ENCODE measurements around the gene CLCA2.

GRCh38 chr1:86450847-86451246 is 26.9 kb downstream of the CLCA2 start:
- TF ChIP-seq CTCF (IDR thresholded peaks at IDR 0.05): no peak
- TF ChIP-seq POLR2A (IDR thresholded peaks at IDR 0.05): no peak

Measured in Peyer's patch (tissue), 4 donors.